ENCODE data around the gene ADCY10.

DNA sequence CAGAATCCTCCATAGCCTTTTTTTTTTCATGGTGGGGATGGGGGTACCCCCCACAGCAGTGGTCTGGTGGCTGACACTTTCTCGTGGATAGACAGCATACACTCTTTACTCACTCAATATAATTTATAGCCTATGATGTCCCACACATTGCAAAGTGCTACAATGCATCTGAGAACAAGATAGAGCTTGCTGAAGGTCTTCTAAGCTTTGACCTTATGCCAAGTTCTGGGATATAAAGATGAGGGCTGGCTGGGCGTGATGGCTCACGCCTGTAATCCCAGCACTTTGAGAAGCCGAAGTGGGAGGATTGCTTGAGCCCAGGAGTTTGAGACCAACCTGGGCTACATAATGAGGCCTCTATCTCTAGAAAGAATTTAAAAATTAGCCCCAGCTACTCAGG is 114.2 kb downstream of the ADCY10 start:
- TF ChIP-seq POLR2A (IDR thresholded peaks at IDR 0.05) = no peak
- TF ChIP-seq, protein P1, sequence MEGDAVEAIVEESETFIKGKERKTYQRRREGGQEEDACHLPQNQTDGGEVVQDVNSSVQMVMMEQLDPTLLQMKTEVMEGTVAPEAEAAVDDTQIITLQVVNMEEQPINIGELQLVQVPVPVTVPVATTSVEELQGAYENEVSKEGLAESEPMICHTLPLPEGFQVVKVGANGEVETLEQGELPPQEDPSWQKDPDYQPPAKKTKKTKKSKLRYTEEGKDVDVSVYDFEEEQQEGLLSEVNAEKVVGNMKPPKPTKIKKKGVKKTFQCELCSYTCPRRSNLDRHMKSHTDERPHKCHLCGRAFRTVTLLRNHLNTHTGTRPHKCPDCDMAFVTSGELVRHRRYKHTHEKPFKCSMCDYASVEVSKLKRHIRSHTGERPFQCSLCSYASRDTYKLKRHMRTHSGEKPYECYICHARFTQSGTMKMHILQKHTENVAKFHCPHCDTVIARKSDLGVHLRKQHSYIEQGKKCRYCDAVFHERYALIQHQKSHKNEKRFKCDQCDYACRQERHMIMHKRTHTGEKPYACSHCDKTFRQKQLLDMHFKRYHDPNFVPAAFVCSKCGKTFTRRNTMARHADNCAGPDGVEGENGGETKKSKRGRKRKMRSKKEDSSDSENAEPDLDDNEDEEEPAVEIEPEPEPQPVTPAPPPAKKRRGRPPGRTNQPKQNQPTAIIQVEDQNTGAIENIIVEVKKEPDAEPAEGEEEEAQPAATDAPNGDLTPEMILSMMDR (IDR thresholded peaks at IDR 0.05) = no peak

Data from Peyer's patch (tissue), 4 donors.